ENCODE results near the gene TSHZ3.

TSHZ3 gene

DNA sequence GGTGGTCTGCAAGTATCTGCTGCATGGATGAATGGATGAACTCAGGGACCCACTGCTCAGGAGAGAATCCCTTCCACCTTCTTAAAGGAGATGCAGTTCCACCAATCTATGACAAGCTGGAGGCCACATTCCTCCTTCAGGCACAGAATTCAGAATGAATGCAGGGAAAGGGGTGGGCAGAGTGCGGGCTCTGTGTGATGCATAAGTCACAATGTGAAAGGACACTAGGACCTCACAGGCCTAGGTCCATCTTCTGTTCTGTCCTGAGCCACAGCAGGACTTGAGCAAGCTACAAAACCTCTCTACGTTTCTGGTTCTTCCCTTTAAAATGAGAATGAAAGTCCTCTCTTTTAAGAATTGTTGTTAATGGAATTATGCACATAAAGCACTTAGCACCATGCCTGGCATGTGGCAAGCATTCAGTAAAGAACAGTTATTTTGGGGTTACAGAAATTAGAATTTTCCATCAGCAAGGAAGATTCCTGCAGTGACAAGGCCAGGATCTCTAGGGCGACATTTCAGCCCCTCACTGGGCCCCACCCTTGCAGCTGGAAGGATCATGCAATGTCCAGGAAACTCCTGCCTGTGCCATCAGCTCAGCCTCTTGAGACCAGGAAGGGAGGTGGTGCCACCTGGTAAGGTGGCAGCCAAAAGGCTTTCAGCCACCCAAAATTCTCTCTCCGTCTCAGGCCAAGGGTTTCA lies 38.7 kb downstream of the TSHZ3 start:
- no peak for DNase-seq

DNA sequence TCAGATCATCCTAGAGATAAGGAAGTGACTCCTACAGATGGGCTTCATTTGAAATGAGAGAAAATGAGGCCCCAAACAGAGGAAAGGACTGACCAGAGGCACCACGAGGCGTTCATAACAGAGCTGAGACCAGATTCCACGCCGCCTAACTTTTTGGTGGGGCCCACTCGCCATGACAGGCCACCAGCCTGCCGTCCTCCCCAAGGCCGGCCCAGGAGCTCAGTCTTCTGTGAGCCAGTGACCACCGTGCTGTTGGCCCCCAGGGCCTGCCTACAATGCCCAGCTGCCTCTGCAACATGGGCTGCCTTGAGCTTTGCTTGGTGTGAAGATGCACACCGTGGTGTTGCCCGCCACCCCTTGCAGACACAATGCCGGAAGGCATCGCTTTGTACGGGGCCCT lies 40.5 kb downstream of the TSHZ3 start:
- DNase-seq: no peak

DNA sequence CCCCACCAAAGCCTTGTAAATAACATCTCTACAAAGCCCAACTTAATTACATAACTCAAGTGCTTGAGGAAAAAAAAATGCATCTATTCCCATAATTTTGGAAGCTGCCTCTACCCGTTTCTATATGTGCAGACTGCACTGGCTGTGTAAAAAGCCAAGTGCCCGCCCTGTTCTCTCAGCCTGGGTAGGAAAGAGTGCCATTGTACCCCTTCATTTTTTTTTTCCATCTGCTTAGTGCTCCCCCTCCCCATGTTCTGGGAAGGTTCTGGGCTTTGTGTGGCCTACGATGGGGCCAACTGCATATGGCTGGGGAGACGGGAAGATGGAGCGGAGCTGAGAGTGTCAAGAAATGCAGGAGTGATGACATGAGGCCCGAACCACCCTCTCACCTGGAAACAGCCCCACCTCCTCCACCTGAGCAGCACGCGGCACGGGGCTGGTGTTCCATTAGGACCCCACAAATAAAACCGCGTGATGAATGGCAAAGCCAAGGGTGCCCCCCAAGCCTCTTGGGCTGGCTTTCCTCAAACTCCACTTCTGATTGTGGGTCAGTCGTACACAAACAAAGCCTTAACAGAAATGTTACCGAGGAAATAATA lies 42.1 kb downstream of the TSHZ3 start:
- DNase-seq: no peak

DNA sequence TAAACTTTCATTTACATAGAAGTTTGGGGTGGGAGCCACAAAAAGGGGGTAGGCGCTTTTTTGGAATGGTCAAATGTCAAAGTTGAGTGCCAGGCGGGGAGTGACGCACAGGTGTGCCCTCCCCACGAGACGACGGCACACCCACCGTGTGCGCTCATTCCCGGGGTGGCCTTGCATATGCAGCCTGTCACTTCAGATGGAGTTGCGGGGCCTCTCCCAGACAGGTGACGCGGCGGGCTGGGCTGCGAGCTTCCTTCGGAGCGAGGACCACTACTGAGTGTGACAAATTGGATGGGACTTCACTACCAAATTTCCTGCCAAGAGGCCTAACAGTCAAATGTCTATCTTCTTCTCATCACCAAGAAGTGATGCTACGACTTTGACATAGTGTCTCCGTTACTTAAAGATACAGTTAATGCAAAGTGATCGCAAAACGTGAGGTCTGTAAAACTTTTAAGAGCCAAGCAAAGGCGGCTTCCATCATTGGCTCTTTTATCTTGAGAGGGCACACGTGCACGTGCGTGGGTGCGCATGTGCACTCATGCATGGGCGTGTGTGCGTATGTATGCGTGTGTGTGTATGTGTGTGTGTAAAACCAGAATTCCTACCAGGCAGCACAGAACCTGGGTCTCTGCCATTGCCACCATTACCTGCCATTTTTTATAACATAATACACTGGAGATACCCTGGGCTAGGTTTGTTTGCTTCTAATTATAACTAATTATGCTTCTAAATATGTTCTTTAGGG lies 43.1 kb downstream of the TSHZ3 start:
- DNase-seq: no peak

DNA sequence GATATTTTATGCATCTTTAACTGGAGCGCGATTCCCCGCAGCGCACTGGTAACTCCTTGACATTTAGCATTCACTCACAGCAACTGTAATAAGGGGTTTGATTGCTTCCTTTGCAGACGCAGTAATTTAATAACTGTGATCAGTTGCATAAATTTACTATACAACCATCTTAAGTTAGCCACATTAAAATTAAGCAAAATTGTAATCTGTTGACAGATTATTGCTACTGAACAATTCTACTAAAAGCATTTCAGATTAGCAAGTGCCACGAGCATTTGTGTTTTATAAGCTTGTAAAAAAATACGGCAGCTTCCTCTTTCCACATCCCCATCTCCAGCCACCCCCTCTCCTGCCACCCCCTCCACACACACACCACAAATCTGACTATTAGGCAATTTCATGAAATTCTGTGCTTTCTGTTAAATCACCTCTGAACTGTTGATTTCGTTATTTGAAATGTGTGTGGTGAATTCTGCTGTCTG lies 44.4 kb downstream of the TSHZ3 start:
- DNase-seq: no peak

DNA sequence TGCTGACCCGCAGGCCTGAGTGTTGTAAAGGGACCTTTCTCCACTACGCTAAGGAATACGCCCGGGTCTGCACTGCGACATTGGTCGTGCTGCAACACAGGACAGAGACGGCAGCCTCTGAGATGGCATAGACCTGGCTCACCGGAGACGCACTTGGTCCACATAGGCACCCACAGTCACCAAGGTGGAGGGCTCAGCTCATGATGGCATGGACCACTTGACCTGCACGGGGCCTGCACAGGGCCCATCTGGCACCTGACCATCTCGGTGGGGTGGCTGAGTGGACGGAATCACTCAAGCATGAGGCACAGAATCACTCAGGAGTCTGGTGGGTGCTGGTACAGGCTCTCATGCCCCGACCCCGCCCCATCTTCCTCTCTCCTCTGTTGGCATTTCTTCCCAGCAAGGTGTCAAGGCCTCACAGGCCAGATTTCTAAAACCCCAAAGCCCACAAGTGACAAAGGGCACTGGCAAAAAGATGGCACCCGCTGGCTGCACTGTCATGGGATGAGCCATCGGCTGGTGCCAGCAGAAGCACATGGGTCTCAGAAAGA lies 45.9 kb downstream of the TSHZ3 start:
- no peak for DNase-seq

DNA sequence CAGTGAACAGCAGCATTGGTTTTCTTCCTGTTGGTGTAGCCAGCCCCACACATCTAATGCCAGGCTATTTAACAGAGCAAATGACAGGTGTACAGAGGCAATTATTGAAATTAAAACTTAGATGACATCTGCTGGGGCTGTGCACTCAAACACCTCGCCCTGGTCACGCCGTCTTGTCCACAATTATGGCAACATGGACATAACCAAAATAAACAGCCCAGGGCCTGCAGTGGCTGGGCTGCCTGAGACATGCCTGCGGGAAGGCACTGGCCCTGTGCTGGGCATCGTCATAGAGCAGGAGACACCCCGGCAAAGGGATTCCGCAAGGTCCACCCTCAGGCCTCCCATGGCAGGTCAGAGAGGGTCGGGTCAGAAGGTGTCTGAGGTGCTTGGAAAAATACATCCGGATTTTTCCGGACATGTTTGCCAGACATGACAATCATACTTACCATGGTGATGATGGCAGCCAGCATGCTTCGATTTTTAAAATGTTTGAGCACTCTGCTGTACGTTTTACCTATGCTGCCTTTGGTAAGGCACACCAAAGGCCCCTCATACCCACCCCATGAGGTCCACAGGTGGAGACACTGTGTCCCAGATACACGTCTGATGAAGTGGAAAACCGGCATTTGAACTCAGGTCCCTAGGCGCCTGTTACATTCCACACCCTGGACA lies 47.8 kb downstream of the TSHZ3 start:
- DNase-seq: no peak

DNA sequence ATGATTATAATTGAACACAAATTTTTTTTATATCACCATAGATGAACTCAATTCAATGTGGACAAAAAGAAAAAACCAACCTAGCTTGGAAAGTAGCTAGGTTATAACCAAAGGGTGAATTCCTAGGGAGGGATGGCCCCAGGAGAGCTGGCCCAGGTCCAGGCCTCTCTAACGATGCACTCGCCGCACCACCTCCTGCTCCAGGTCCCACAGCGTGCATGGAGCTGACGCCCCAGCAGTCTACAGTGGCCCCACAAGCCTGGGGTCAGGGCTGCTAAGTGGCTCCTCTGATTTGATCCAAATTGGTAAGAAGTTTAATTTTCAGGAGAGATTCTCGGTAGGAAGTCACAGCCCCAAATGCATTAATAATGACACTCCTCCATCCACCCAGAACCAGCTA lies 48.8 kb downstream of the TSHZ3 start:
- no peak for DNase-seq

DNA sequence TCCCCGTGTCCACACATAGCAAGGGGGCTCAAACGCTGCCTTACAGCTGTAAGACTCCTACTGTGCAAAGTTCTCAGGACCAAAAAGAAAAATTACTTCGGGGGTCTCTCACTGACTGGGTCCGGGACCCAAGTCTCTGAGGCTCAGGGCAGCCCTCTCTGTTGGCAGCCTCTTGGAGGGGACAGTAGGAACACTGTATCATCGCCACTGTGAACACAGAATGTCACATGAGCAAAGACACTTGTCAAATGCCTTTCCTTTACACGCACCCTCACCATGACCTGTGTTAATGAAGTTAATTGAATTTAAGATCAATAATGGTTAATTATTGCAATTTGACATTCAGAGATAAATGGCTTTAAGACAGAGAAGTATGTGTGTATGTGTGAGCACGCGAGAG lies 49.6 kb downstream of the TSHZ3 start:
- DNase-seq: no peak

DNA sequence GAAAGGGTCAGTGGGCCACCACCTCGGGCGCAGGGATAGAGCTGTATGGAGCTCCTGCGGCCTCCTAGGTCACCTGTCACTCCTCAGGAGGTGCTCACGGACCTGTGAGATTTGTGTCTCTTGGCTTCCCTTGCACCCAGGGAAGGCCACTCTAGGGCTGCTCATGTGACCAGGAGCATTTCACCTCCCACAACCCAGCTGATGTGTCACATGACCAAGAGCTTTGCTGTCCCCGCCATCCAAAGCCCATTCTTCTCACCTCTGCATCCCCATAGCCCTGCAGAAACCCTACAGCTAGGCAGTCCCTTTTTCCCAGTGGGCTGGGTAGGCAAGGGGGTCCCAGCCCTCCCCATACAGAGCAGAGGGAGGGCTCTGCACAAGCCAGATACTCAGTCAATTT lies 51.2 kb downstream of the TSHZ3 start:
- DNase-seq: no peak

DNA sequence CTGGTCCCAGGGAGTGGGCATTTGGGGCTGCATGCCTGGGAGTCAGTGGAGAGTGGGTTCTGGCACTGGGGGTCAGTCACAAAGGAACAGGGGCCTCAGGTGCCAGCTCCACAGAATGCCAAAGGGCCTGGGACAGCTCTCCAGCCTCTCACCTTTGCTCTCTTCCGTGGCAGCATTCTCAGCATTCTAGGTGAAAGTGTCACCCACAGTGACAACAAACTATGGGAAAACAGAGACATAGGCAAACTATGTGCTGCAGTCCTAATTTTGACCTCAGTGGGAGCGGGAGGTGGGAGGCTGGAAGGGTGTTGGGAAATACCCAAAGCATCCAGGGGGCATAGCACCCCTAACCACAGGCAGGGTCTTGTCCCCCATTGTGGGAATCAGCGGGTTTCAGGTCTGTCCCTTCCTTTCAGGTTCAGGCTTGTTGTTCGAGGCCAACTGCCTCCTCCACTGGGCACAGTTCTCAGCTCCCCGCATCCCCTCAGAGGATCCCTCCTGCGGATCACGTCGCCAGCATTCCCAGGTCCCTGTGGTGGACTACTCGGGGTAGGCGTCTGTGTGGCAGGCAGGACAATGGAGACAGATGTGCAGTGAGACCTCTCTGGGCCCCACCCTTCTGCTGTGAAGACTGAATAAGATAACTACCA lies 52.4 kb downstream of the TSHZ3 start:
- DNase-seq: no peak

DNA sequence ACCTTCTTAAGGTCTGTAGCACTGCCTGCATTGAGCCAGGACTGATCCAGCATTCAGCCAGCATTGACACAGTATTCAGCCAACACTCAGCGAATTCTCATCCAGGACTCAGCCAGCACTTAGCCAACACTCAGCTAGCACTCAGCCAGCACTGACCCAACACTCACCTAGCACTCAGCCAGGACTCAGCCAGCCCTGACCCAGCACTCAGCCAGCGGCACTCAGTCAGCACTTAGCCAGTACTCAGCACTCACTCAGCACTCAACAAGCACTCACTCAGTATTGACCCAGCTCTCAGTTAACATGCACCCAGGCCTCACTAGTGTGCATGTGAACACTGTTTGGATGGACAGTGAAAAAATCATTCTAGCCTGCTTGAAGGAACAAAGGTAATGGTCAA lies 55.0 kb downstream of the TSHZ3 start:
- no peak for DNase-seq

DNA sequence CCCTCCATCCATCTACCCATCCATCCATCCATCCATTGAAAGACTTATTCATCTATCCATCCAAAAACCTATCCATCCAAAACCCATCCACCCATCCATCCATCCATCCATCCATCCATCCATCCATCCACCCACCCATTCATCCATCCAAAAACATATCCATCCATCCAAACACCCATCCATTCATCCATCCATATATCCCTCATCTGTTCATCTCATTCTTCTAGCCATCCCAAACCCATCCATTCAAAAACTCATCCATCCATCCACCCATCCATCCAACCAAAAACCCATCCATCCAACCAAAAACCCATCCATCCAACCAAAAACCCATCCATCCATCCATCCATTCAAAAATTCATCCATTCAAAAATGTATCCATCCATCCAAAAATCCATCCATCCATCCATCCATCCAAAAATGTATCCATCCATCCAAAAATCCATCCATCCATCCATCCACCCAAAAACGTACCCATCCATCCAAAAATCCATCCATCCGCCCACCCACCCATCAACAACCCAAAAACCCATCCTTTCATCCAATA lies 56.5 kb downstream of the TSHZ3 start:
- DNase-seq: no peak

DNA sequence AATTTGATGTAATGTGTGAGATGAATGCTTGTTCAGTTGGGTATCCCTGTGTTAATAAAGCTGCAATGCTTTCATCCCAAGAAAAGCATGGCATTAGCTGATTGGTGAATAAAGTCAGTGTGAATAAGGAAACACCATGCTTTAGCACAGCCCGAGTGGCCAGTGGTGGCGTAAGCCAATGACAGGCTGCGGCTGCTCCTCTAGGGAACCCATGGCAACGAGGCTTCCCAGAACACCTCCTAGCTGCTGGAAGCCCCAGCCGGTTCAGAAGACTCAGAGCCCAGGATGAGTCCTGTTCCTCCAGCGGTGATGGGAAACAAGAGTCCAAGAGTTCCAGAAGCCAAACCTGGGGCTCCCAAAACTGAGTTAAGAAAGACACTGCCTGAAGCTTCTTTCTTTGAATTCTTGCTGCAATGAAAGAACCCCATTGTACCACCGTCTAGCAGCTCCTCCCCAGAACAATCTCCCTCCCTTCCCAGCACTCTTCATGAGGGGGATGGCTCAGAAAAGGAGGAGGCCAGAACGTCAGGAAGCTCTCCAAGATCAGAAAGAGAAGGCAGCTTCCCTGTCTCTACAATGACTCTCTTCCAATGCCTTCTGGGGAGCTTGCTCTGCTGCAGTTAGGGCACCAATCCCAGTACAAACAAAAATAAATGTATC lies 58.2 kb downstream of the TSHZ3 start:
- DNase-seq: no peak

DNA sequence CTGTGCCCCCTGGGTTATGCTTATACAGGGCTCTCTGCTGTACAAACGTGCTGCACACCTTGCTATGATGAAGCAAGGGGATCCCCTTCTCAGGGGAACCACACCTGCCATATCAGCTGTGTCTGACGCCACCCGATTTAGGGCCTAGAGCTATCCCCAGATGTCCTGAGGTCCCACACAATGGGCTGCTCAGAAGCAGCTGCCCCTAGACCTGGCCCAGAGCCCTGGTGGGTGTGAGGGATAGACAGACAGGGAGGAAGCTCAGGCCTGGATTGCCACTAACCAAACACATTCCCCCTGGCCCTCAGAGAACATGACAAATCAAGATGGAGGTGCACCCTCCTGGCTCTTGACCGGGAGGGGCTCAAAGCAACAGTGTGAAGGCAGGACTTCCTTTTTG lies 59.3 kb downstream of the TSHZ3 start:
- DNase-seq: no peak

DNA sequence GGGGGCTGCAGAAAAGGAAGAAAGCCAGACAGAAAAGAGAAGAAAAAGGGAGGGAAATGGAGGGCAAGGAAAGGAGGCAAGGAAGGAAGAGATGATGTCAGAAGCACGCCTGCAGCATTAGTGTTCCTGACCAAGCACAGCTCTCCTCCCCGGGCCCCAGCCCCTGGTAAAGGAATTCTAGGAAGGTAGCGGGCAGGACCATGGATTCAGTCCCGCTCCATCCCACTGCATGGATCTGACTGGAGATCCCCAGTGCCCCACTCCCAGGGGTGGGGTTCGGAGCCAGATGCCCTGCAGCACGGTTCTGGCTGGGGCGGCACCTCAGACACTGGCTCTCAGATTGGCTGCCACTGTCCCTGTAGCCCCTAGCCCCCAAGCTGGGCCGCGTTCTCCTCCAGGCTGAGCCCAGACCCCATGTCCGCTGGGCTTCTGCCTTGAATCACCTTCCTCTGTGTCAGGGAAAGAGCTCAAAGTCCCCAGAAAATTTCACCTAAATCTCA lies 59.8 kb downstream of the TSHZ3 start:
- DNase-seq: no peak

DNA sequence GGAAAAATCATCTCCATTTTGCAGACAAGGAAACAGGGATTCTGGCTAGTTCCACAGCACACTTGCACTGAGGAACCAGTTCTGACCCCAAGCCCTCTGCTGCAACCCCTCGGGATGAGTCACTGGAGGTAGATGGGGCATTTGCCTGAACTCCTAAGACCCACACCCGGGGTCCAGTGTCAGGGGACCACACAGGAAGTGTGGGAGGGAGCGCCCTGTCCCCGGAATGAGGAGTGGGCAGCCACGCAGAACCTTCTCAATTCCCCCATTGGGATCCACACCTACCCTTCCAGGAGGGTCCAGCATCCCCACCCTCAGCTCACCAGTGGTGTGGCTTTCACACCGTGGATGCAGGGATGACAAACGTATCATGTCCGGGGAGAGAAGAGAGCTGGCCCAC lies 62.7 kb downstream of the TSHZ3 start:
- no peak for DNase-seq

DNA sequence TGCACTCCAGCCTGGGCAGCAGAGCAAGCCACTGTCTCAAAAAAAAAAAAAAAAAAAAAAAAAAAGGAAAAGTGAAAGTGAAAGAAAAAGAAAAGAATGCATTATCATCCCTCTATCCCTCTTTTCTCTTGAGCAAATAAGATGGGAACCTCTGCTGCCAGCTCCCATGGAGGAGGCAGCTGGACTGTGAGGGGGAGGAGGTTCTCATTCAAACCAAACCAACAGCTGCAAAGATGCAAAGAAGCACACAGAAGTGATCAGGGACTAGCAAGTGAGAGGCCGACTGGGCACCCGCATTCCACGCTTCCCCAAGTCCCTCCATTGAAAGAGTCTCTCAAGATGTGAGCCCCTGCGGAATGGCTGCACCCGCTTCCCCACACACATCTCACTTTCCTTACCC lies 63.5 kb downstream of the TSHZ3 start:
- no peak for DNase-seq

DNA sequence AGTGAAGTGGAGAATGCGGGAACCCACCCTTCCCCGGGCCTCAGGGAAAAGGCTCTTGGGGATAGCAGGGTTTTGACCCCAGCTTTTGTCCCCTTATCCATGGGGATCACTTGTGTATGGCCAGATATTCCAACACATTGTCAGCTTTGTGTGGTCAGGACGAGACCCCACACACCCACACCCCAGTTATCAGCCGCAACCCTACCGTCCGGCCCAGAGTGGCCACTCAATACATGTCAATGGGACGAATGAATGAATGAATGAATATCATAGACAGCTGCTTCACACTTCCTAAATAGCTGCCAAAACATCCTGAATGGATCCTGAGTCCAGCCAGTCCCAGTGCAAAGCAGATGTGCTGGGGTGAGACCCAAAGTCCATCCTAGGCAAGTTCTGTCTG lies 64.6 kb downstream of the TSHZ3 start:
- DNase-seq: no peak

DNA sequence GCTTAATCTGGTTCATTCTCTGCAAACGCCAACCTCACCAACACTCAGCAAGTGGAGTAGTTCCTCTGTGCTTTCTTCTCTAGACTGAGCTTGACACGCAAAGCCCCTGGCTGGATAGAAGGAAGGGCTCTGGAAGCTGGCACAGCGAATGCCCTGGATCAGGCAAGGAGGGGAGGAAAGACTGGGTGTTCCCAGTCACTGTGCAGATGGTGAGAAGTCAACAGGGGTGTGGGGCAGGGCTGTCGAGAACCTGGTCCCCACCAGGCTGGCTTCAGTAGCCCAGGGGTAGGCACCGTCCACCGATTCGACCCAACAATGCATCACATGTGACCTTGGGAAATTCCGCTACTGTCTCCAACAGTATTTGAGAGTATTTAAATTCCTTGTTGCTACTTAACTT lies 65.5 kb downstream of the TSHZ3 start:
- no peak for DNase-seq

DNA sequence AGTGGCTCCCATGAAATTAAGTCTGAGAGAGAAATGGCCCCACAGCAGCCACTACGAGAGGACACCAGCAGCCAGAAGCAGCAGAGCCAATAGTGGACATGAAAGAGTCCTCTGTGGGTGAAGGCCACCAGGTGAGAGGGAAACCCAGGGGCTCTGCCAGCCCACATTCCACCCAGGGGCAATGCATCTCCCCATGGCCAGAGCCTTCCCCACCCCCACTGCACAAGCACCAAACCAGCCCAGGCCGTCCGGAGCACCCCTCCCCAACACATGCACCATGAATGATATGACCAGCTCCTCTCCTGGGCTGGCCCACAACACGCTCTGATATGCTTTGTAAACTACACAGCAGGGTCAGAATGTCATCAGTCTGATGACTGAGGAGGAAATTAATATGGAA lies 66.9 kb downstream of the TSHZ3 start:
- DNase-seq: no peak

Measured in activated naive CD4-positive, alpha-beta T cell treated with Interleukin-2 at 50 U/mL for 16 hours (primary cell).